PC-9 (cell line): ENCODE results near the gene MACROD2. TPM values are rescaled to one million over a fixed set of nuclear protein-coding genes. Genes with fewer than 3 reads are reported as not detected.

Source experiments
- BruUV-seq: library from RNA; stranded (reverse); fragments of 400-500 nt; replicated peaks from 2 replicates; lab custom pipeline; 2021; lab: Mats Ljungman, UMichigan
- CTCF ChIA-PET: fragments of 300-600 bp; sonication (Branson Sonifier 250); formaldehyde crosslinking; loops from one replicate; lab custom pipeline; 2022; ENCODE audit warnings: antibody characterized with exemption; lab: Charles Lee
- POLR2A ChIA-PET: fragments of 300-600 bp; sonication (Branson Sonifier 250); formaldehyde crosslinking; loops from one replicate; lab custom pipeline; 2022; ENCODE audit warnings: antibody characterized with exemption; ENCODE audit not compliant: unreplicated experiment; lab: Charles Lee
- DNase-seq, 2 experiments: peaks; one replicate each; pipeline versions ENCODE4 v3.0.0 to v3.0.0-alpha.2; 2015 to 2022; ENCODE audit warnings: mixed read lengths in 1 of 2
- H2AFZ ChIP-seq: fragments of 200-600 bp; sonication (generic); 2 replicates; pipeline ENCODE4 v1.8.1; 2017; ENCODE audit warnings: antibody characterized with exemption
- H3F3A ChIP-seq: fragments of 200-600 bp; sonication (generic); 2 replicates; pipeline ENCODE4 v1.8.1; 2017; ENCODE audit warnings: antibody characterized with exemption, mild to moderate bottlenecking, low read depth; ENCODE audit not compliant: insufficient read depth
- H3K27ac ChIP-seq: fragments of 200-600 bp; sonication (generic); 2 replicates; pipeline ENCODE4 v1.6.1; 2016; ENCODE audit warnings: mixed run types
- H3K27me3 ChIP-seq: fragments of 200-600 bp; sonication (generic); 2 replicates; pipeline ENCODE4 v1.6.1; 2016; ENCODE audit warnings: low read depth, mixed run types; ENCODE audit not compliant: insufficient read depth
- H3K36me3 ChIP-seq: fragments of 200-600 bp; sonication (generic); 2 replicates; pipeline ENCODE4 v1.6.1; 2016; ENCODE audit warnings: low read depth, mixed run types
- H3K4me1 ChIP-seq: fragments of 200-600 bp; sonication (generic); replicated peaks from 2 replicates; pipeline ENCODE4 v1.6.1; 2016; ENCODE audit warnings: mixed run types; ENCODE audit not compliant: insufficient read depth
- H3K4me2 ChIP-seq: fragments of 200-600 bp; sonication (generic); 2 replicates; pipeline ENCODE4 v1.6.1; 2017; ENCODE audit warnings: mixed run types
- H3K4me3 ChIP-seq: fragments of 200-600 bp; sonication (generic); 2 replicates; pipeline ENCODE4 v1.6.1; 2016; ENCODE audit warnings: mixed run types
- H3K79me2 ChIP-seq: fragments of 200-600 bp; sonication (generic); 2 replicates; pipeline ENCODE4 v1.6.1; 2017; ENCODE audit warnings: low read depth, mixed run types
- H3K9me2 ChIP-seq: fragments of 200-600 bp; sonication (generic); 2 replicates; pipeline ENCODE4 v1.8.1; 2017; ENCODE audit warnings: mild to moderate bottlenecking; ENCODE audit not compliant: insufficient read depth
- H3K9me3 ChIP-seq: fragments of 200-600 bp; sonication (generic); 2 replicates; pipeline ENCODE4 v1.8.1; 2016; ENCODE audit warnings: low read depth; ENCODE audit not compliant: insufficient read depth
- H4K20me1 ChIP-seq: fragments of 200-600 bp; sonication (generic); 2 replicates; pipeline ENCODE4 v1.8.1; 2017; ENCODE audit not compliant: insufficient read depth
- EZH2 ChIP-seq: fragments of 200-600 bp; sonication (generic); IDR thresholded peaks from 2 replicates; pipeline ENCODE4 v1.8.0; 2017; ENCODE audit warnings: antibody characterized with exemption, low read depth
- intact Hi-C: fragments of 100-400 bp; cut with micrococcal nuclease; formaldehyde crosslinking; loops from one replicate; pipeline ENCODE4 v1.10.0; 2022; ENCODE audit not compliant: unreplicated experiment
- total RNA-seq: library from RNA; stranded (reverse); gene quantifications from 2 replicates; pipeline ENCODE4 v1.2.3, GENCODE V29; 2021
- TF ChIP-seq, protein P1 (sequence below): fragments of 200-600 bp; sonication (generic); conservative IDR thresholded peaks from 2 replicates; pipeline ENCODE4 v1.6.1; 2017; ENCODE audit warnings: mixed run types, antibody characterized with exemption, mild to moderate bottlenecking, moderate library complexity

MACROD2 gene
- total RNA-seq, 1 experiment from 2014 or later = 11.4 TPM

DNA sequence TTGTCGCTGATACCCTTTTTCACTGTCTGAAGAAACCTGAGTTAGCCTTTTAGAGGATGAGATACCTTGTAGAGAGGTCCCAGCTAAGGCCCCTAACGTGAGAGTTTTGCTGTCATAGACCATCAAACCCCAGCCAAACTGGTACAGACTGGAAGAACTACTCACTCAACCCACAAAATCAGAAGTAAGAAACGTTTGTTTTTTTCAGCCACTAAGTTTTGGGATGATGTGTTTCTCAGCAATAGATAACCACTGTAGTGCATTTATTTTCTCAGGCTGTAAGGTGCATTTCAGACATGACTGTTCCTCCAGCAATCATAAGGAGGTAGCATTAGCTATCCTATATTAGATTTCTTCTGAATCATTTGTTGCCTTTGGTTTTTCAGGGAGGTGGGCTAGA is 749.4 kb downstream of the MACROD2 start:
- no peaks in the 10 kb centered on the region for H4K20me1 ChIP-seq
- ChIA-PET CTCF (no interaction called here), POLR2A (no interaction called here)
- DNase-seq = no peak
- no peaks in the 10 kb centered on the region for H3K9me3 ChIP-seq
- no peaks in the 10 kb centered on the region for H3K9me2 ChIP-seq
- H3K27me3 ChIP-seq = no peaks in the 10 kb centered on the region
- intact Hi-C loops = no loop called here
- H3K79me2 ChIP-seq = no peaks in the 10 kb centered on the region
- no peak for TF ChIP-seq EZH2
- TF ChIP-seq, protein P1, sequence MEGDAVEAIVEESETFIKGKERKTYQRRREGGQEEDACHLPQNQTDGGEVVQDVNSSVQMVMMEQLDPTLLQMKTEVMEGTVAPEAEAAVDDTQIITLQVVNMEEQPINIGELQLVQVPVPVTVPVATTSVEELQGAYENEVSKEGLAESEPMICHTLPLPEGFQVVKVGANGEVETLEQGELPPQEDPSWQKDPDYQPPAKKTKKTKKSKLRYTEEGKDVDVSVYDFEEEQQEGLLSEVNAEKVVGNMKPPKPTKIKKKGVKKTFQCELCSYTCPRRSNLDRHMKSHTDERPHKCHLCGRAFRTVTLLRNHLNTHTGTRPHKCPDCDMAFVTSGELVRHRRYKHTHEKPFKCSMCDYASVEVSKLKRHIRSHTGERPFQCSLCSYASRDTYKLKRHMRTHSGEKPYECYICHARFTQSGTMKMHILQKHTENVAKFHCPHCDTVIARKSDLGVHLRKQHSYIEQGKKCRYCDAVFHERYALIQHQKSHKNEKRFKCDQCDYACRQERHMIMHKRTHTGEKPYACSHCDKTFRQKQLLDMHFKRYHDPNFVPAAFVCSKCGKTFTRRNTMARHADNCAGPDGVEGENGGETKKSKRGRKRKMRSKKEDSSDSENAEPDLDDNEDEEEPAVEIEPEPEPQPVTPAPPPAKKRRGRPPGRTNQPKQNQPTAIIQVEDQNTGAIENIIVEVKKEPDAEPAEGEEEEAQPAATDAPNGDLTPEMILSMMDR = no peak
- H2AFZ ChIP-seq = no peak overlapping the region
- no peak overlapping the region for H3K4me3 ChIP-seq
- BruUV-seq = no TSS peak
- no peak overlapping the region for H3K4me2 ChIP-seq
- no peak overlapping the region for H3K27ac ChIP-seq
- H3K4me1 ChIP-seq = no peaks in the 10 kb centered on the region
- no peaks in the 10 kb centered on the region for H3K36me3 ChIP-seq
- H3F3A ChIP-seq = no peaks in the 10 kb centered on the region

DNA sequence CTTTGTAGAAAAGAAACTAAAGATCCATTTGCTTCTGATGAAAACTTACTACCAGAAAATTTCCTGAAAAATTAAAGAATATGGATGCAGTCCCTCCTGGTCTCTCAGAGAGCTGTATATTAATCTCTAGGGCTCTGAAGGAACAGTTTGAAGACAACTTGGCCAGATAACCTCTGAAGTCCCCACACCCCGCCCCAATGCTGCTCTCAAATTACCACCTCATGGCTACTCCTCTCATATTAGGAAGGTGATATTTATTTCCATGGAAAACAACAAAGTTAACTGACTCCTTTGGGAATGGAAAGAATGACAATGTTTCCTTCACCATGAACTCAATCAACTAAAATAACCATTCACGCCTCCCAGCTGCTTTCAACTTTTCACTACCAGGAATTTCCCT is 750.5 kb downstream of the MACROD2 start:
- H3K79me2 ChIP-seq = no peaks in the 10 kb centered on the region
- H2AFZ ChIP-seq = no peak overlapping the region
- H3K9me2 ChIP-seq = no peaks in the 10 kb centered on the region
- no peaks in the 10 kb centered on the region for H3K9me3 ChIP-seq
- CTCF ChIA-PET = no interaction called here
- H3F3A ChIP-seq = no peaks in the 10 kb centered on the region
- no peaks in the 10 kb centered on the region for H3K27me3 ChIP-seq
- H3K36me3 ChIP-seq = no peaks in the 10 kb centered on the region
- H3K4me2 ChIP-seq = no peak overlapping the region
- no peaks in the 10 kb centered on the region for H4K20me1 ChIP-seq
- H3K4me1 ChIP-seq = no peaks in the 10 kb centered on the region
- H3K27ac ChIP-seq = no peak overlapping the region
- no peak overlapping the region for H3K4me3 ChIP-seq
- TF ChIP-seq, protein P1 = no peak
- TF ChIP-seq EZH2 = no peak
- intact Hi-C loops = no loop called here
- DNase-seq = no peak
- BruUV-seq = no TSS peak
- POLR2A ChIA-PET = no interaction called here

DNA sequence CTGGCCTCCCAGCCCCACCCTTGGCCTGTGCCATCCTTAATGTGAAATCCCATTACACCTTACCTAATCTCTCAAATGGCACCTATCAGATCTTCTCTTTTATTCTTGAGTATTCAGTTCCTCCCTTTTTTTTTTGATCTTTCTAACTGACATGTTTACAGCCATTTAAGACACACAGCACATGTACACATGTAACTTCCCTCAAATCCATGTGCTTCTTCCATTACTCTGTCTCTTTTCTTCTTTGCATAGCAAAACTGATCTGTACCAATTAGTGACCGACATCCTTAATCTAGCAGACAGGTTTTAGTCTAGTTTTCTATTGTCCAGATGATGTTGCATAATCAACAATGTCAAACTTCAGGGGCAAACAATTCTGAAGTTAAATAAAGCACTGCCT is 755.9 kb downstream of the MACROD2 start:
- intact Hi-C loops = no loop called here
- DNase-seq = no peak
- no peaks in the 10 kb centered on the region for H3K9me3 ChIP-seq
- no TSS peak for BruUV-seq
- no peaks in the 10 kb centered on the region for H3K79me2 ChIP-seq
- TF ChIP-seq, protein P1 = no peak
- TF ChIP-seq EZH2 = no peak
- H3K4me3 ChIP-seq = no peak overlapping the region
- no peaks in the 10 kb centered on the region for H3K9me2 ChIP-seq
- no peak overlapping the region for H3K4me2 ChIP-seq
- H3K27ac ChIP-seq = no peak overlapping the region
- POLR2A ChIA-PET = no interaction called here
- H3K4me1 ChIP-seq = no peaks in the 10 kb centered on the region
- no peaks in the 10 kb centered on the region for H3K27me3 ChIP-seq
- no peaks in the 10 kb centered on the region for H4K20me1 ChIP-seq
- H3F3A ChIP-seq = no peaks in the 10 kb centered on the region
- CTCF ChIA-PET = no interaction called here
- no peak overlapping the region for H2AFZ ChIP-seq
- no peaks in the 10 kb centered on the region for H3K36me3 ChIP-seq
